Measurements from ENCODE around the gene NIPA2.

The NIPA2 gene

DNA sequence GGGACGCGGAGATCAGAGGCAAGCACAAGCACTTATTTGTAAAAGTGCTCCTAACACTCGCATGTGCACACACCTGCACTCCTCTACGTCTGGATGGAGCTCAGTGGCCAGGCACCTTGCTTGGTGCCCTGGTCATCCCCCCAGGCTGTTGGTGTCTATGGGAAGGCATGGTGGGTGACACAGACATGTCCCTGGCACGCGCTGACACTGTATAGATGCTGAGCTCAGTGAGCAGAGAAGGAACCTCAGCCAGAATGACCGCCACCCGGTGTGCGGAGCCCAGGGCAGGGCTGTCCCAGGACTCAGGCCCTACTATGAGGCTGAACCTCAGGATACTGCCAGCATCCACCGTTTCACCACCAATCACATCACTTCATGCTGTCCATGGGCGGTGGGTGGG, 64.5 kb downstream of the NIPA2 start:
- Histone ChIP-seq H3K9me3 (ENCODE audit: insufficient read depth, low read length) (peaks cover 3% of the 10 kb centered on the region; the same call in 1 of the 2 replicates), H3K36me3 (ENCODE audit: insufficient read depth, insufficient read length, low read length) (peaks cover 62% of the 10 kb centered on the region), H3K4me1 (ENCODE audit: insufficient read depth, insufficient read length) (no peaks in the 10 kb centered on the region), H3K4me3 (ENCODE audit: insufficient read length, low read depth) (no peak overlapping the region), H3K27me3 (ENCODE audit: insufficient read depth, insufficient read length) (no peaks in the 10 kb centered on the region), H3K9ac (ENCODE audit: insufficient read length, low read depth) (no peak overlapping the region)
- no peak for DNase-seq (ENCODE audit: low read depth, low spot score)
- TF ChIP-seq YY1 (IDR thresholded peaks at IDR 0.05; ENCODE audit: insufficient read depth, insufficient read length) (no peak), SUZ12 (IDR thresholded peaks at IDR 0.05; ENCODE audit: extremely low read depth, insufficient read depth, insufficient read length) (no peak), ZNF274 (IDR thresholded peaks at IDR 0.05; ENCODE audit: low read depth, low read length) (no peak)

DNA sequence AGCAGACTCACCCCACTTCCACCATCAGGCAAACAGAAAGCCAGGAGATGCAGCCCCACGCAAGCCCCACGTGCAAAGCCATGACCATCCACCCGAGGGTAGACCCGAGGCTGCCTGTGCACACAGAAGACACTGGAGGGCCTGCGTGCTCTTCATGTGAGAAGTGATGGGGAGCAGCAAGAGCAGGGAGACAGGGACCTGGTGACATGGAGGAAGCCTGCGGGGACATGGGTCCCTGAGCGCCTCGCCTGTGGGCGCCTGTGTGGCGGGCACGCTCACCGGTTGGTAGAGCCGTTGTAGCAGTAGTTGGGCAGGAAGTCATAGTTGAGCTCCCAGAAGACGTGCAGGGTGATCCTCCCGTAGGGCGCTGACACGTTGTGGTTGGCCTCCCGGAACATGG, 65.0 kb downstream of the NIPA2 start:
- H3K27me3 ChIP-seq (ENCODE audit: insufficient read depth, insufficient read length) = no peaks in the 10 kb centered on the region
- H3K9me3 ChIP-seq (ENCODE audit: insufficient read depth, low read length) = peaks cover 3% of the 10 kb centered on the region; the same call in 1 of the 2 replicates
- no peaks in the 10 kb centered on the region for H3K4me1 ChIP-seq (ENCODE audit: insufficient read depth, insufficient read length)
- DNase-seq (ENCODE audit: low read depth, low spot score) = no peak
- H3K4me3 ChIP-seq (ENCODE audit: insufficient read length, low read depth) = no peak overlapping the region
- TF ChIP-seq SUZ12 (IDR thresholded peaks at IDR 0.05; ENCODE audit: extremely low read depth, insufficient read depth, insufficient read length) (no peak), ZNF274 (IDR thresholded peaks at IDR 0.05; ENCODE audit: low read depth, low read length) (no peak), YY1 (IDR thresholded peaks at IDR 0.05; ENCODE audit: insufficient read depth, insufficient read length) (no peak)
- H3K9ac ChIP-seq (ENCODE audit: insufficient read length, low read depth) = no peak overlapping the region
- peaks cover 64% of the 10 kb centered on the region for H3K36me3 ChIP-seq (ENCODE audit: insufficient read depth, insufficient read length, low read length)

DNA sequence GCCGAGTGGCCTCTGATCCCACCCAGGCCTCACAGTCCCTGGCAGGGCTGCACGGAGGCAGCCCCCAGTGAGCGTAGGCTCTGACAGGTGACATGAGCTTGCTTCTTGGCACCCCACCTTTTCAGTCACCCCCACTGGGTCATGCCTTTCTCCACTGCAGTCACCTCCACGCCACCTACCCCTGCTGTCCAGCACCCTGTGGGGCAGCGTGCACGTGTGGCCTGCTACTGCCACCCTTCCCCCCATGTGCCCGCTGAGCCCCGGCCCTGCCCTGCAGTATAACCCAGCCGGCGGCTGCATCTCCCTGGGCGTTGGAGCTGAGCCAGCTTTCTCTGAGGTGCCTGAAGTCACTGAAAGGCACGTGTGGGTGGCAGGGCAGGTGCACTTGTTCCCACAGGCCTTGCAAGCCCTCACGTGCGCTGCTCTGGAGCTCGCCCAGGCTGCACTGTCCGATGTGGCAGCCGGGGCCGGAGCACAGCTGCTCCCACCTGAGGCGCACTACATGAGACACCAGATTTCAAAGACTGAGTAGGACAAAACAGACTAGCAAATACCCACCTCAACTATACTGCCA, 65.6 kb downstream of the NIPA2 start:
- DNase-seq (ENCODE audit: low read depth, low spot score) = no peak
- Histone ChIP-seq H3K9me3 (ENCODE audit: insufficient read depth, low read length) (peaks cover 3% of the 10 kb centered on the region; the same call in 1 of the 2 replicates), H3K36me3 (ENCODE audit: insufficient read depth, insufficient read length, low read length) (peaks cover 70% of the 10 kb centered on the region), H3K4me3 (ENCODE audit: insufficient read length, low read depth) (no peak overlapping the region), H3K4me1 (ENCODE audit: insufficient read depth, insufficient read length) (no peaks in the 10 kb centered on the region), H3K9ac (ENCODE audit: insufficient read length, low read depth) (no peak overlapping the region), H3K27me3 (ENCODE audit: insufficient read depth, insufficient read length) (no peaks in the 10 kb centered on the region)
- TF ChIP-seq SUZ12 (IDR thresholded peaks at IDR 0.05; ENCODE audit: extremely low read depth, insufficient read depth, insufficient read length) (no peak), YY1 (IDR thresholded peaks at IDR 0.05; ENCODE audit: insufficient read depth, insufficient read length) (no peak), ZNF274 (IDR thresholded peaks at IDR 0.05; ENCODE audit: low read depth, low read length) (no peak)

GRCh38 chr15:22904736-22905135, 66.3 kb downstream of the NIPA2 start:
- Histone ChIP-seq H3K9me3 (ENCODE audit: insufficient read depth, low read length) (peaks cover 3% of the 10 kb centered on the region; the same call in 1 of the 2 replicates), H3K4me1 (ENCODE audit: insufficient read depth, insufficient read length) (no peaks in the 10 kb centered on the region), H3K9ac (ENCODE audit: insufficient read length, low read depth) (no peak overlapping the region), H3K4me3 (ENCODE audit: insufficient read length, low read depth) (no peak overlapping the region), H3K36me3 (ENCODE audit: insufficient read depth, insufficient read length, low read length) (peaks cover 72% of the 10 kb centered on the region), H3K27me3 (ENCODE audit: insufficient read depth, insufficient read length) (no peaks in the 10 kb centered on the region)
- no peak for DNase-seq (ENCODE audit: low read depth, low spot score)
- TF ChIP-seq YY1 (IDR thresholded peaks at IDR 0.05; ENCODE audit: insufficient read depth, insufficient read length) (no peak), ZNF274 (IDR thresholded peaks at IDR 0.05; ENCODE audit: low read depth, low read length) (no peak), SUZ12 (IDR thresholded peaks at IDR 0.05; ENCODE audit: extremely low read depth, insufficient read depth, insufficient read length) (no peak)

DNA sequence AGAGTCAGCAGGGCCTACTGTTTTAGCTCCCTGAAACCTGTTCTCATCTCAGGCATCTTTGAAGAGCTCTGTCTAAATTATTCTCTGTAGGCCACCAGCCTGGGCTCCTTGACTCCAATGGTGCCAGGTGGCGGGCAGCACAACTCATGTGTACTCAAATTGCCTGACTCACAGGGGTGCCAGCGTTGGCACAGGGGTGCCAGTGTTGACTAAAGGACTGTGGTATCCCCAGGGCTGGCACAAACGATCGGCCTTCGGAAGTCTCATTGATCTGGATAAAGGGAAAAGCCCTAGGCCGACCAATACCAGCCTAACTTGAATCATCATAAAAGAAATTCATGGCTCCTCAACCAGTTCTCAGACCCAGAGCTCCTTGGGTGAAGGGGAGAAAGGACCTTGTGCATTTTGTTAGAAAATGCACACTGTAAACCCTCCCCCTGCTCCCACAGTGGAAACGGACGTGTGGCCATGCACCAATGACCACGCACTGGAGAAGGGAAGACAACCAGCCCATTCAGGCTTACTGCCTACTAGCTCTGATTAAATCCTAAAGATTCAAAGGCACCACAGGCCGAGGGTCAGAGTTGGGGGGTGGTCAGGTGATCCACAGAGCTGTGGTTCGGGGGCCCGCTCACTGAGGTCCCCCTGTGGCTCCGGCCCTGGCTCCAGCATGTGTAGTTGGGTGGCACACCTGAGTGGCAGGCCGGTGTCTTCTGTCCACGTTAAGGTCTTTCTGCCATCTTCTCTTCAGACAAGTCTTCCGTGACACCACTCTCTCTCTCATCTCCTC, 68.9 kb downstream of the NIPA2 start:
- DNase-seq (ENCODE audit: low read depth, low spot score) = no peak
- no peak overlapping the region for H3K4me3 ChIP-seq (ENCODE audit: insufficient read length, low read depth)
- no peaks in the 10 kb centered on the region for H3K9me3 ChIP-seq (ENCODE audit: insufficient read depth, low read length)
- no peak overlapping the region for H3K9ac ChIP-seq (ENCODE audit: insufficient read length, low read depth)
- H3K4me1 ChIP-seq (ENCODE audit: insufficient read depth, insufficient read length) = peaks cover 3% of the 10 kb centered on the region
- no peaks in the 10 kb centered on the region for H3K27me3 ChIP-seq (ENCODE audit: insufficient read depth, insufficient read length)
- no peak for TF ChIP-seq ZNF274 (IDR thresholded peaks at IDR 0.05; ENCODE audit: low read depth, low read length)
- no peak for TF ChIP-seq YY1 (IDR thresholded peaks at IDR 0.05; ENCODE audit: insufficient read depth, insufficient read length)
- no peak for TF ChIP-seq SUZ12 (IDR thresholded peaks at IDR 0.05; ENCODE audit: extremely low read depth, insufficient read depth, insufficient read length)
- H3K36me3 ChIP-seq (ENCODE audit: insufficient read depth, insufficient read length, low read length) = peaks cover 79% of the 10 kb centered on the region

- H3K9ac ChIP-seq (ENCODE audit: insufficient read length, low read depth) = no peak overlapping the region
- TF ChIP-seq SUZ12 (IDR thresholded peaks at IDR 0.05; ENCODE audit: extremely low read depth, insufficient read depth, insufficient read length) = no peak
- no peak for TF ChIP-seq YY1 (IDR thresholded peaks at IDR 0.05; ENCODE audit: insufficient read depth, insufficient read length)
- no peak for TF ChIP-seq ZNF274 (IDR thresholded peaks at IDR 0.05; ENCODE audit: low read depth, low read length)
- no peaks in the 10 kb centered on the region for H3K9me3 ChIP-seq (ENCODE audit: insufficient read depth, low read length)
- H3K4me3 ChIP-seq (ENCODE audit: insufficient read length, low read depth) = no peak overlapping the region
- no peaks in the 10 kb centered on the region for H3K27me3 ChIP-seq (ENCODE audit: insufficient read depth, insufficient read length)
- H3K36me3 ChIP-seq (ENCODE audit: insufficient read depth, insufficient read length, low read length) = peaks cover 74% of the 10 kb centered on the region
- no peak for DNase-seq (ENCODE audit: low read depth, low spot score)
- H3K4me1 ChIP-seq (ENCODE audit: insufficient read depth, insufficient read length) = peaks cover 3% of the 10 kb centered on the region
These were observed 70.4 kb downstream of the NIPA2 start for GRCh38 chr15:22908830-22909229.

- Histone ChIP-seq H3K9ac (ENCODE audit: insufficient read length, low read depth) (no peak overlapping the region), H3K27me3 (ENCODE audit: insufficient read depth, insufficient read length) (no peaks in the 10 kb centered on the region), H3K4me3 (ENCODE audit: insufficient read length, low read depth) (no peak overlapping the region), H3K4me1 (ENCODE audit: insufficient read depth, insufficient read length) (peaks cover 3% of the 10 kb centered on the region), H3K36me3 (ENCODE audit: insufficient read depth, insufficient read length, low read length) (peaks cover 80% of the 10 kb centered on the region), H3K9me3 (ENCODE audit: insufficient read depth, low read length) (no peaks in the 10 kb centered on the region)
- TF ChIP-seq SUZ12 (IDR thresholded peaks at IDR 0.05; ENCODE audit: extremely low read depth, insufficient read depth, insufficient read length) (no peak), ZNF274 (IDR thresholded peaks at IDR 0.05; ENCODE audit: low read depth, low read length) (no peak), YY1 (IDR thresholded peaks at IDR 0.05; ENCODE audit: insufficient read depth, insufficient read length) (no peak)
- DNase-seq (ENCODE audit: low read depth, low spot score) = no peak
These were observed 72.8 kb downstream of the NIPA2 start for GRCh38 chr15:22911306-22911705.

Measured in NT2/D1 (cell line).